GM12892 (cell line): ENCODE measurements around the gene LANCL1.

ENCODE experiments used
- POLR2A ChIP-seq: IDR thresholded peaks from 2 replicates; pipeline ENCODE4 v1.6.1; 2011; ENCODE audit warnings: low read depth, low read length, control low read depth
- POLR2AphosphoS5 ChIP-seq: IDR thresholded peaks from 2 replicates; pipeline ENCODE4 v1.6.1; 2011; ENCODE audit warnings: low read depth, low read length, control low read depth
- TAF1 ChIP-seq: IDR thresholded peaks from 2 replicates; pipeline ENCODE4 v1.6.1; 2011; ENCODE audit warnings: low read depth, mild to moderate bottlenecking, control low read depth, low read length, borderline replicate concordance

DNA sequence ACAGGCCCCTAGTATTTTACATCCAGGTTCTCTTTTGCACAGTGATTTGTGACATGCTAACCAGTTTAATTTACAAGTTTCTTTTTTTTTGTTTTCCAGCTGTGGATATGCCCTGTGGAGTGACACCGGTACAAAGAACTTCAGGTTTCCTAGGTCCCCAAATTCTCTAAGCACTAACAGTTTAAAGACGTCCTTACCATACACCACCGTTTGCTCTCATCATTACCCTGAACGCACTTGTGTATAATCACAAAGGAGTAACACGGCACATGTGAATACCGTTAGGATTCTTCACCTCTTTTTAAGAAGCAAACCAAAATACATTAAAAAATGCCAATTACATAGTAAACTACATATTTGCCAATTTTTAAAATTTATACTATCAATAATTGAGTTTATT lies 853 bp downstream of the LANCL1 start:
- TF ChIP-seq POLR2A (no peak), POLR2AphosphoS5 (no peak), TAF1 (no peak)
